Sigmoid colon (tissue), 3 donors: ENCODE results near the gene GALNT17.

ENCODE experiments used
- CTCF ChIP-seq, 4 experiments: fragments of 450-650 bp in 3 of 4; fragments of 200-600 bp in 1 of 4; IDR thresholded peaks; one replicate each; pipeline ENCODE4 v1.5.1; 2016 to 2019; ENCODE audit warnings: antibody characterized with exemption in 4 of 4, mild to moderate bottlenecking in 3 of 4, moderate library complexity in 2 of 4
- POLR2A ChIP-seq, 2 donors: fragments of 450-650 bp; IDR thresholded peaks; one replicate each; pipeline ENCODE4 v1.6.1; 2016; ENCODE audit warnings: antibody characterized with exemption in 2 of 2, mild to moderate bottlenecking in 2 of 2, moderate library complexity in 2 of 2

- TF ChIP-seq CTCF (IDR thresholded peaks at IDR 0.05) (no peak), POLR2A (IDR thresholded peaks at IDR 0.05) (no peak)
Measured at GRCh38 chr7:71517940-71518699, 386.2 kb downstream of the GALNT17 start.
